DND-41 (cell line): Measurements from ENCODE around the gene FAM53A.

Experiments used
- CTCF ChIP-seq: IDR thresholded peaks from 2 replicates; pipeline ENCODE4 v1.5.1; 2012; ENCODE audit warnings: borderline replicate concordance, low read length, moderate library complexity, mild to moderate bottlenecking; ENCODE audit not compliant: poor library complexity, severe bottlenecking; ENCODE audit errors: extremely low read depth
- EZH2 ChIP-seq: IDR thresholded peaks from 3 replicates; pipeline ENCODE4 v1.6.1; 2012; ENCODE audit warnings: borderline replicate concordance, low read depth, mild to moderate bottlenecking, moderate library complexity, low read length, inconsistent platforms; ENCODE audit not compliant: severe bottlenecking

DNA sequence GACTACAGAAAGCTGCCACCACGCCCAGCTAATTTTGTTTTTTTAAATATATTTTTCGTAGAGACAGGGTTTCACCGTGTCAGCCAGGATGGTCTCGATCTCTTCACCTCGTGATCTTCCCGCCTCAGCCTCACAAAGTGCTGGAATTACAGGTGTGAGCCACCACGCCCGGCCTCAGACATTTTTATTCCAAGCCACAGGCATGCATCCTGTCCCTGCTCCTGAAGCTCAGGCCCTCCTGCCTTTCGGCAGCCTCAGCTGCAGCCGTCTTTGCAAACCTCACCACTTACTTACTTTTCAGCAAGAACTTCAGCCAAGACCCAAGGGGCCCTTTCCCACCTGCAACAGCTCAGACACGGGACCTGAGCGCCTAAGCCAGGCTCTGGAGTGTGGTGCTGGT lies 26.0 kb downstream of the FAM53A start:
- no peak for TF ChIP-seq CTCF
- no peak for TF ChIP-seq EZH2
